NCI-H2171 treated with DMSO at 0.1 percent for 48 hours (cell line): Measurements from ENCODE around the gene APC2.

Experiments used
- DNase-seq: peaks from one replicate; lab custom pipeline; 2025; lab: John Stamatoyannopoulos, UW

APC2 gene

GRCh38 chr19:1446713-1447481, 3.0 kb upstream of the APC2 start:
- DNase-seq = no peak

GRCh38 chr19:1447504-1447903, 2.4 kb upstream of the APC2 start:
- no peak for DNase-seq

- no peak for DNase-seq
Measured at GRCh38 chr19:1447944-1448343, 2.0 kb upstream of the APC2 start.

DNA sequence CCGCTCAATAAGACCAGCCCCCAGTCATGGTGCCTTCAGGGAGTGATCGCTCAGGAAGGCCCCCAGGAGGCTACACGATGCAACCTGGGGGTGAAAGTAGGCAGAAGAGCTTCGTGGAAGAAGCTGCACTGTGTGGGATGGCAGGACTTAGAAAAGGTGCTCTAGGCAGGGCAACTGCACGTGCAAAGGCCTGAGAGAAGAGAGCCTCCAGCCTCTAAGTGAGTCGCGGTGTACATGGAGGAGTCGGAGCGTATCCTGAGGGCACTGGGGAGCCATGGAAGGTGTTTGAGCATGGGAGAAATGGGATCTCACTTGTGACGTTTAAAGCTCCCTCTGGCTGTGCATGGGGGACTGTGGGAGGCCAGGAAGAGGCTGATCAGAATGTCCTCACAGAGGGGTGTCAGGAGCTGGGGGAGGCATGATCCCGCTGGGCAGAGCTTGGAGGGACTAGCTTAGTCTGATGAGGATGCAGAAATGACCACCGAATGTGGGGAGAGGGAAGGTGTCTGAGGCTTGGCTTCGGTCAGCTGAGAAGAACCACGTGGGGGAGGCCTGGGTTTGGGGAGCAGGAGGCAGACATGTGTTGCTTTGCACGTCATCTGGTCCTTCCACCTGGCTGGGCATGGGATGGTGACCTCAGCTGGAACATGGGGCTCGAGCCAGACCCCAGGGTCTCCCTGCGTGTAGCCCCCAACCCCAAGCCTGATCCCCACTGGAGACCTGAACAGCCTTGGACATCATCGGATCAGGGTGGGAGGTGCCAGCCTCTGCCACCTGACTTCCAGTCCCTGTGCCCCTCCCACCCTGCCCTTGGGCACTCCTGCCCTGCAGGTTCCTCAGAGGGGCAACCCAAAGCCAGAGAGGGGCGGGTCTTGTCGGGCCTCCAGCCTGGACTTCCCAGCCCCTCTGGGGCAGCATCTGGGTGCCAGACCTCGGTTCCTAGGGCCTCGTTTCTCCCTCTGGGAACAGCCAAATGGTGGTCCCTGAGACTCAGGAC, 1.1 kb downstream of the APC2 start:
- DNase-seq = no peak

GRCh38 chr19:1451916-1452801, 2.2 kb downstream of the APC2 start:
- no peak for DNase-seq

GRCh38 chr19:1452802-1453524, 3.0 kb downstream of the APC2 start:
- no peak for DNase-seq

GRCh38 chr19:1453525-1454364, 3.8 kb downstream of the APC2 start:
- no peak for DNase-seq

- DNase-seq = no peak
Measured at GRCh38 chr19:1455002-1455335, 5.0 kb downstream of the APC2 start.

DNA sequence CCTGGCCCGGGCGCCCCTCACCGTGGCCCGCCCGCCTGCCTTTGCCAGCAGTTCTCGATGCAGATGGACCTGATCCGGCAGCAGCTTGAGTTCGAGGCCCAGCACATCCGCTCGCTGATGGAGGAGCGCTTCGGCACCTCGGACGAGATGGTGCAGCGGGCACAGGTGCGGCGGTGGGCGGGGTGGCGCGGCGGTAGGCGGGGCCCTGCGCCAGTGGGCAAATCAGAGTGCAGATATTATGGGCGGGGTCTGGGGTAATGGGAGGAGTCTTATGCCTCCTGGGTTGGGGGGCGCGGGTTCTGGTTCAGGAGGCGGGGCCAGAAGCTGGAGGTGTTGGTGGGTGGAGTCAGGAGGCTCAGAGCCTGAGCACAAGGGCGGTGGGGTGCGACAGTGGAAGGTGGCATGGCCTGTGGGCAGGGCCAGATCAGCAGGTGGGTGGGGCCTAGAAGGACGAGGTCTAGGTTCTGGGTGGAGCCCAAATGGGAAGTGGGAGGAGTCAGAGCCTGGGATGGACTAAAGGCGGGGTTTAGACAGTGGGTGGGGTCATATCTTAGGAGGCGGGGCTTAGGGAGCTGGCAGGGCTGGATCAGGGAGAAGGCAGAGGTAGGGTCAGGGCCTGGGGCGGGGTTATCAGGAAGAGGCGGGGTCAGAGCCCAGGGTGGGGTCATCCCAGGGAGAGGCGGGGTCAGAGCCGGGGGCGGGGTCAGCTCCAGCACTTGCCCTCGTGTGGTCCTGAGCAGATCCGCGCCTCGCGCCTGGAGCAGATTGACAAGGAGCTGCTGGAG, 5.6 kb downstream of the APC2 start:
- peak; percentile 13 for DNase-seq

DNA sequence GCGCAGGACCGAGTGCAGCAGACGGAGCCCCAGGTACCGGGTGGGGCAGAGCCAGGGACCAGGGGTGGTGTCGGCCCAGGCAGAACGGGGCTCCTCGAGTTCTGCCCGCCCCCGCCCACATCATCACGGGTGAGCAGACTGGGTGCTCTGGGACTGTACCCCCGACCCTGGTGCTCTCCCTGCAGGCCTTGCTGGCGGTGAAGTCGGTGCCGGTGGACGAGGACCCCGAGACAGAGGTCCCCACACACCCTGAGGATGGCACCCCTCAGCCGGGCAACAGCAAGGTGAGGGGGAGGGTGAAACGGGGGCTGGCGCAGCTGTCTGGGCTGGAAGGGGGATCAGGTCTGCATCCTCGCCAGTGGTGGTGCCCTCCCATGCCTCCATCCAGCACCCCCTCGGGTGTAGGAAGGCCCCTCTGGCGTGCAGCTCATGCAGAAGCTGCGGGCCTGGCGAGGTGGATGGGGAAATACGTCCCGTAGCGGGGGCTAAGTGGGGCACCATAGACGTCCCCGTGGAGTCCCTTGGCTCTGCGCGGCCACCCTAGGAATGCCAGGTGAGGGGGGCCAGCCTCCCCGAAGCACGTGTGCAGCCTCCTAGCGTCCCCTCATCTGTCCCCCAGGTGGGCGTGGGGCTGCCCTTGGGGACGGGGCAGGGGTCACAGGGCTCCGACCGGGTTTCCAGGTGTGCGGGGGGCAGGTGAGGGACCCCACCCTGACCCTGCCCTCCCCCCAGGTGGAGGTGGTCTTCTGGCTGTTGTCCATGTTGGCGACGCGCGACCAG, 6.4 kb downstream of the APC2 start:
- no peak for DNase-seq

- DNase-seq = no peak
Measured at GRCh38 chr19:1457031-1457739, 7.3 kb downstream of the APC2 start.

- no peak for DNase-seq
Measured at GRCh38 chr19:1457892-1458291, 8.0 kb downstream of the APC2 start.

DNA sequence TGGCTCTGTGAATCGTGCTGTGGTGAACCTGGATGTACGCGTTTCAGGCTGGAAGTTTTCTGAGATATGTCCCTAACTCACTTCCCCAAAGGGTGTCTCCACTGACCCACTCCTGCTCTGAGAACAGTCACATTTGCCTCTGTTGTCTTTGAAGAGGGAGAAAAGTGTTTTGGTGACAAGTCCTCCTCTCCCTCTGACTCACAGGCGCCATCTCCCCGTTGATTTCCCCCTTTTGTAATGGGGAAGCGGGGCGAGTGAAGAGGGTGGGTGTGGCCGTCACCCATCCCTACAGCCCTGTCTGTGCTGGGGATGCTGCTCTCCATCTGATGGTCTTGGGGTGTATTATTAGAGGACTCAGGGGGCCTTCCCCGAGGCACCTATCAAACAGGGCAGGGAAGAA, 9.6 kb downstream of the APC2 start:
- no peak for DNase-seq

DNA sequence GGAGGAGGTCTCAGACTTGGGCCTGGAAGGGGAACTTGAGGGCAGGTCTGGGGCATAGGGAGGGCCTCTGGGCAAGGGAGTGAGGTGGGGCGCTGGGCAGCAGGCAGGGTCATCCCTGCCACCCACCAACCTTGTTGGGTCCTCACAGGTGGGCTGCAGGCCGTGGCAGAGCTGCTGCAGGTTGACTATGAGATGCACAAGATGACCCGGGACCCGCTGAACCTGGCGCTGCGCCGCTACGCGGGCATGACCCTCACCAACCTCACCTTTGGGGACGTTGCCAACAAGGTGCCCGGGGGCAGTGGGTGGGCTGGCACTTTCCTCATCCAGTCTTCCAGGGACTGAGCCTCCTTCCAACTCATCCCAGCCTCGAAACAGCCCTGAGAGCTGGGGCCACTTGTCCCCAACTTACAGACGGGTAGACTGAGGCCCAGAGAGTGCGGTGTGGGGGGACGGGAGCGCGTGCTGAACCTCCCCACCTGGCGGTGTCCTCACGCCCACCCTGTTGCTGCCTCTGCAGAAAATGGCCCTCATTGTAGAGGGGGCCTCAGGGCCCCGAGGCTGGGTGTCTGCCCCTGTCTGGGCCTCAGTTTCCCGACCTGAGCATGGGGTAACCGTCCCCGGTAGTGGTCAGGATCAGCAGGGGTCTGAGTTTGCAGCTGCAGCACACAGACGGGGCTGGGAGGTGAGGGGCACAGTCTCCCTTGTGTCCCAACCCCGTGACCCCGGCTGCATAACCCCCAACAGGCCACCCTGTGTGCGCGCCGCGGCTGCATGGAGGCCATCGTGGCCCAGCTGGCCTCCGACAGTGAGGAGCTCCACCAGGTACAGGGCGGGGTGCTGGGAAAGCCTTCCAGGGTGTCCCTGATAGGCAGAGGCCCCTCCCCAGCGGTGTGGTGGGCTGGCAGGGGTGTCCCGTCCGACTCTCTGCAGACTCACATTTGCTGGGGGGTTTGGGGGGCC, 10.4 kb downstream of the APC2 start:
- no peak for DNase-seq

GRCh38 chr19:1461862-1462261, 11.9 kb downstream of the APC2 start:
- no peak for DNase-seq

DNA sequence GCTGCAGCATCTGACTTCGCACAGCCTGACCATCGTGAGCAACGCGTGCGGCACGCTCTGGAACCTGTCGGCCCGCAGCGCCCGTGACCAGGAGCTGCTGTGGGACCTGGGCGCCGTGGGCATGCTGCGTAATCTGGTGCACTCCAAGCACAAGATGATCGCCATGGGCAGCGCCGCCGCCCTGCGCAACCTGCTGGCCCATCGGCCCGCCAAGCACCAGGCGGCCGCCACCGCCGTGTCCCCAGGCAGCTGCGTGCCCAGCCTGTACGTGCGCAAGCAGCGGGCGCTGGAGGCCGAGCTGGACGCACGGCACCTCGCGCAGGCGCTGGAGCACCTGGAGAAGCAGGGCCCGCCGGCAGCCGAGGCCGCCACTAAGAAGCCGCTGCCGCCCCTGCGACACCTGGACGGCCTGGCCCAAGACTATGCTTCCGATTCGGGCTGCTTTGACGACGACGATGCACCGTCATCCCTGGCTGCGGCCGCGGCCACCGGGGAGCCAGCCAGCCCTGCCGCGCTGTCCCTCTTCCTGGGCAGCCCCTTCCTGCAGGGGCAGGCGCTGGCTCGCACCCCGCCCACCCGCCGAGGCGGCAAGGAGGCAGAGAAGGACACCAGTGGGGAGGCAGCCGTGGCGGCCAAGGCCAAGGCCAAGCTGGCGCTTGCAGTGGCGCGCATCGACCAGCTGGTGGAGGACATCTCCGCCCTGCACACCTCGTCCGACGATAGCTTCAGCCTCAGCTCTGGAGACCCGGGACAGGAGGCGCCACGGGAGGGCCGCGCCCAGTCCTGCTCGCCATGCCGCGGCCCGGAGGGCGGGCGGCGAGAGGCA, 15.5 kb downstream of the APC2 start:
- no peak for DNase-seq
